Mammary epithelial cell (primary cell): ENCODE data around the gene FAM78B.

ENCODE experiments used
- EZH2 ChIP-seq: IDR thresholded peaks from 2 replicates; pipeline ENCODE4 v1.6.1; 2012; ENCODE audit warnings: low read length, inconsistent platforms, borderline replicate concordance
- TF ChIP-seq, protein P1 (sequence below), 2 donors: IDR thresholded peaks in 1 of 2; conservative IDR thresholded peaks in 1 of 2; 2 replicates each; pipeline ENCODE4 v1.5.1; 2011 to 2012; ENCODE audit warnings: inconsistent platforms in 2 of 2, low read length in 2 of 2, mild to moderate bottlenecking in 2 of 2, control low read depth in 1 of 2, low read depth in 1 of 2; ENCODE audit not compliant: insufficient read depth in 1 of 2; ENCODE audit errors: extremely low read depth in 1 of 2

DNA sequence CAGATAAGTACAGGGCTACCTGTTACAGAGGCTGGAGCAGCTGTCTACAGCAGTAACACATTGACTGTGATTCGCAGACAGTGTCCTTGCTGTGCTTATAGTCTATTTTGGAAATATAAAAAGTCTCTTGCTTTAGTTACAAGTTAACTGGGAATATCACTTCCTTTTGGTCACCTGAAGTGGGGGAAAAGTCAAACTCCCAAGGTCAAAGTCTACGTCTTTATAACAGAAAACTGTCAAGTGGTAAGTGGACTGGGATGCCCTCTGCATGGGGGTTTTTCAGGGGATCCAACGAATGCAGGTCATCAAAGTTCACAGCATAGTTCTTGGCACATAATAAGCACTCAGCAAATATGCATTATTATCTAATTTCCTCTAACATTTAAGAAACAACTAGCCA lies 55.4 kb downstream of the FAM78B start:
- TF ChIP-seq, protein P1, sequence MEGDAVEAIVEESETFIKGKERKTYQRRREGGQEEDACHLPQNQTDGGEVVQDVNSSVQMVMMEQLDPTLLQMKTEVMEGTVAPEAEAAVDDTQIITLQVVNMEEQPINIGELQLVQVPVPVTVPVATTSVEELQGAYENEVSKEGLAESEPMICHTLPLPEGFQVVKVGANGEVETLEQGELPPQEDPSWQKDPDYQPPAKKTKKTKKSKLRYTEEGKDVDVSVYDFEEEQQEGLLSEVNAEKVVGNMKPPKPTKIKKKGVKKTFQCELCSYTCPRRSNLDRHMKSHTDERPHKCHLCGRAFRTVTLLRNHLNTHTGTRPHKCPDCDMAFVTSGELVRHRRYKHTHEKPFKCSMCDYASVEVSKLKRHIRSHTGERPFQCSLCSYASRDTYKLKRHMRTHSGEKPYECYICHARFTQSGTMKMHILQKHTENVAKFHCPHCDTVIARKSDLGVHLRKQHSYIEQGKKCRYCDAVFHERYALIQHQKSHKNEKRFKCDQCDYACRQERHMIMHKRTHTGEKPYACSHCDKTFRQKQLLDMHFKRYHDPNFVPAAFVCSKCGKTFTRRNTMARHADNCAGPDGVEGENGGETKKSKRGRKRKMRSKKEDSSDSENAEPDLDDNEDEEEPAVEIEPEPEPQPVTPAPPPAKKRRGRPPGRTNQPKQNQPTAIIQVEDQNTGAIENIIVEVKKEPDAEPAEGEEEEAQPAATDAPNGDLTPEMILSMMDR (conservative IDR thresholded peaks at IDR 0.05 in 1 of 2, IDR thresholded peaks at IDR 0.05 in 1 of 2; ENCODE audit: extremely low read depth in 1 of 2, insufficient read depth in 1 of 2, low read depth in 1 of 2, low read length in 2 of 2): no peak
- no peak for TF ChIP-seq EZH2
